Osteocyte (in vitro differentiated cells): ENCODE results near the gene PRMT7. TPM values are rescaled to one million over a fixed set of nuclear protein-coding genes. Genes with fewer than 3 reads are reported as not detected.

ENCODE experiments used
- DNase-seq: peaks from one replicate; pipeline ENCODE4 v3.0.0; 2021; ENCODE audit warnings: mixed read lengths; ENCODE audit not compliant: unreplicated experiment; ENCODE audit errors: extremely low spot score
- H3K27ac Mint-ChIP-seq: one replicate; pipeline ENCODE4 v1.8.0; 2021; ENCODE audit warnings: mild to moderate bottlenecking, mixed read lengths; ENCODE audit not compliant: unreplicated experiment
- H3K27me3 Mint-ChIP-seq: one replicate; pipeline ENCODE4 v1.8.0; 2021; ENCODE audit warnings: mixed read lengths; ENCODE audit not compliant: unreplicated experiment
- H3K36me3 Mint-ChIP-seq: one replicate; pipeline ENCODE4 v1.8.0; 2021; ENCODE audit warnings: mixed read lengths; ENCODE audit not compliant: unreplicated experiment
- H3K4me1 Mint-ChIP-seq: one replicate; pipeline ENCODE4 v1.8.0; 2021; ENCODE audit warnings: mixed read lengths; ENCODE audit not compliant: unreplicated experiment
- H3K4me3 Mint-ChIP-seq: one replicate; pipeline ENCODE4 v1.8.0; 2021; ENCODE audit warnings: mild to moderate bottlenecking, moderate library complexity, mixed read lengths; ENCODE audit not compliant: unreplicated experiment
- H3K9me3 Mint-ChIP-seq: one replicate; pipeline ENCODE4 v1.8.0; 2021; ENCODE audit warnings: mixed read lengths; ENCODE audit not compliant: unreplicated experiment
- CTCF ChIP-seq: fragments of 200-600 bp; sonication (generic); IDR thresholded peaks from 2 replicates; pipeline ENCODE4 v1.5.0; 2021; ENCODE audit warnings: antibody characterized with exemption, mild to moderate bottlenecking, moderate library complexity
- total RNA-seq: library from RNA; stranded (reverse); gene quantifications from 2 replicates; pipeline ENCODE4 v1.2.1, GENCODE V29; 2021

Gene PRMT7
- total RNA-seq, 1 donor from 2014 or later: 38.4 TPM

DNA sequence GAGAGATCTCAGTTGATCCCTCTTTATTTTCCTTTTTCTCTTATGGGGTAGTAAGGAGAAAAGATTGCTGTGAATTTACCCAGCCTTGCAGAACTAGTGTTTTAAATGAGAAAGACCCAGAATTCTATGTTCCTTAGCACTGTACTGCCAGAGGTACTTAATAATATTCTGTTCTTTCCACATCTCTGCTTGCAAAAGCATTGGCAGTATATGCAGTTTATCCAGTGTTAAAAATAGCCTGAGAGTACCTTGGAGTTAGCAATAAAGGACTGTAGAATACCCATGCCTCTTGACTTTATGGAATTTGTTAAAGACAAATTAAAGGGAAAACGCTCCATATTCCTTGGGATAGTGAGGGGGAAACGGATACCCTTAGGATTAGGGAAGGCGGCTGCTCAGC is 34.6 kb upstream of the PRMT7 start:
- H3K36me3 Mint-ChIP-seq: peaks cover 15% of the 10 kb centered on the region
- peaks cover 3% of the 10 kb centered on the region for H3K4me1 Mint-ChIP-seq
- H3K4me3 Mint-ChIP-seq: no peak overlapping the region
- no peak for DNase-seq
- TF ChIP-seq CTCF: no peak
- no peaks in the 10 kb centered on the region for H3K27me3 Mint-ChIP-seq
- no peaks in the 10 kb centered on the region for H3K9me3 Mint-ChIP-seq
- no peak overlapping the region for H3K27ac Mint-ChIP-seq

DNA sequence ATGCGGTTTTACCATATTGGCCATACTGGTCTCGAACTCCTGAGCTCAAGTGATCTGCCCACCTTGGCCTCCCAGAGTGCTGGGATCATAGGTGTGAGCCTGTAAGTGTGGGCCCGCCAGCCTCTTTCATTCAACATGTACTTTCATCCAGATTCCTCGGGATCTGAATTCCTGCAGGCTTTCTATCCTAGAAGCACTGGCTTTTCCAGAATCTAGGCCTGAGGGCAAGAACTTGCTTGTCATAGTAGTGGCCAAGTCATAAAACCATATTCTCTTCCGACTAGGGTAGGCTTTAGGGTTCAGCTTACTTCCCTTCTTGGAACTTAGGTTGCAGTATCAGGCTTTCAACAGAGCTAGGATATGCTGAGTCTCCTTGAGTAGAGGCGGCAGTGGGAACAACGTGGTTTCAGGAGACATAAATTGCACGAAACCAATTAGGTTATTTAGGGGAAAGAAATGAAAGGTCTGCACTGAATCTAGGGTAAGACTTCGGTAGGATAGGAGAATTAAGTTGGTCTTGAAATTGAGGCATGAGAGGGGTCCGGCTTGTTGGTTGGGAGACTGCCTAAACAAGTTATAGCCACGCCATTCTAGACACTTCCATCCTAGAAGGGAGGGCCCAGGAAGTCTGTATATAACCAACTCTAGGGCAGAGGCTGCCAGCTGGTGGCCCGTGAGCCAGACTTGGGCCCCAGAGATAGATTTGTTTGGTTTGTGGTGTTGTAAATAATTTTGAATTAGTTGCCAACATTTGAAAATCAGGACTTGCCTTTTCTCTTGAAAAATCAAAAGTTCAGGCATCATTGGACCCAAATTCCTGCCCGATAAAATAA is 30.9 kb upstream of the PRMT7 start:
- Mint-ChIP-seq H3K36me3 (peaks cover 32% of the 10 kb centered on the region), H3K27me3 (no peaks in the 10 kb centered on the region), H3K9me3 (no peaks in the 10 kb centered on the region), H3K4me3 (no peak overlapping the region), H3K4me1 (no peaks in the 10 kb centered on the region), H3K27ac (no peak overlapping the region)
- TF ChIP-seq CTCF: no peak
- DNase-seq: no peak

DNA sequence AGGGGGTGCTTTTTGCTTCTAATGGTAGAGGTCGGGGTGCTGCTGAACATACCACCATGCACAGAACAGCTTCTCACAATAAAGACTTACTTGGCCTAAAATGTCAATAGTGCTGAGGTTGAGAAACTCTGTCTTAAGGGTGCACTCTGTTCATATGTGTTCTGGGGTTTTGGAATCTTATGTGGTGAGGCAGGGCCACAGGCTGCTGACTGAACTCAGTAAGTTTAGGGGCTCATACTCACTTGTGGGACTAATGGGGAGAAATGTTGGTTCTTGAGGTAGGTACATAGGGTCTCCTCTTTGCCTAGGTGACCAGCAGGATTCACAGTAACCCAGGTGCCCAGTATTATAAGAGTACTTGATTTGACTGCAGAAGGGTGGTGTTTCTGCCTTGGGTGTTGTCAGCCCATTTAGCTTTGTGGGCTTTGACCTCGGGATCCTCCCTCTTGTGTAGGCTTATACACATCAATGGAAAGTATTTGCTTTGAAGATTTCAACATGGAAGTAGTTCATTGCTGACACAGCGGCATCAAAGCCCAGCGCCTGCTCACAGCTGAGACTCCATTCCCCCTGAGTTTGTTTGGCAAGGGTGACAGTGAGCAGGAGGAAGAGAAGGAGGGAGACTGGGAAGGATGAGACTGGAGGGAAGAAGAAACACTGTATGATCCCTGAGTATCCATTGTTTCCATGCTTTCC is 29.3 kb upstream of the PRMT7 start:
- no peak for DNase-seq
- Mint-ChIP-seq H3K36me3 (peaks cover 36% of the 10 kb centered on the region), H3K4me3 (no peak overlapping the region), H3K4me1 (peaks cover 3% of the 10 kb centered on the region), H3K9me3 (no peaks in the 10 kb centered on the region), H3K27me3 (no peaks in the 10 kb centered on the region), H3K27ac (no peak overlapping the region)
- no peak for TF ChIP-seq CTCF

GRCh38 chr16:68282064-68282452 is 28.8 kb upstream of the PRMT7 start:
- TF ChIP-seq CTCF: no peak
- peaks cover 38% of the 10 kb centered on the region for H3K36me3 Mint-ChIP-seq
- H3K27ac Mint-ChIP-seq: no peak overlapping the region
- no peak overlapping the region for H3K4me3 Mint-ChIP-seq
- no peaks in the 10 kb centered on the region for H3K27me3 Mint-ChIP-seq
- peaks cover 4% of the 10 kb centered on the region for H3K4me1 Mint-ChIP-seq
- no peaks in the 10 kb centered on the region for H3K9me3 Mint-ChIP-seq
- DNase-seq: no peak

DNA sequence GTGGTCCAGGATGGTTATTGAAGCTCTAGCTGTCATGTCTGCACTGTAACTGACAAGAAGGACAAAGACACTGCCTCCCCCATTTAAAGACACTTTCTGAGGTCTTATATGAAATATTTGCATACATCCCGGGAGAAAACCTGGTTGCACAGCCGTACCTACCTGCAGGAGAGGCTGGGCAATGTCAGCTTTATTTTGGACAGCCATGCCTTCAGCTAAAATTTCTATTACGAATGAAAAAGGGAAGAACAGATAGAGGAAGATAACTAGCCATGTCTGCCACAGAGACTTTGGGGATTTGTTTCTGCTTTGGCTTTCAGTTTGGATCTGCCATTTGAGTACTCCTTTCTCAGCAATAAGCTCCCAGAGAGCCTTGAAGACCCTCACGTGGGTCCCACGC is 27.5 kb upstream of the PRMT7 start:
- Mint-ChIP-seq H3K4me3 (no peak overlapping the region), H3K4me1 (peaks cover 17% of the 10 kb centered on the region), H3K36me3 (peaks cover 45% of the 10 kb centered on the region), H3K9me3 (no peaks in the 10 kb centered on the region), H3K27me3 (no peaks in the 10 kb centered on the region), H3K27ac (peak overlapping the region; percentile 8)
- TF ChIP-seq CTCF: no peak
- DNase-seq: no peak
